Measurements from ENCODE around the gene BCL7C.
"Not testable (repeated sequence)": the region's sequence is repeated elsewhere in the genome, so short reads cannot be mapped to it uniquely, and the experiment has no call there.

The BCL7C gene

DNA sequence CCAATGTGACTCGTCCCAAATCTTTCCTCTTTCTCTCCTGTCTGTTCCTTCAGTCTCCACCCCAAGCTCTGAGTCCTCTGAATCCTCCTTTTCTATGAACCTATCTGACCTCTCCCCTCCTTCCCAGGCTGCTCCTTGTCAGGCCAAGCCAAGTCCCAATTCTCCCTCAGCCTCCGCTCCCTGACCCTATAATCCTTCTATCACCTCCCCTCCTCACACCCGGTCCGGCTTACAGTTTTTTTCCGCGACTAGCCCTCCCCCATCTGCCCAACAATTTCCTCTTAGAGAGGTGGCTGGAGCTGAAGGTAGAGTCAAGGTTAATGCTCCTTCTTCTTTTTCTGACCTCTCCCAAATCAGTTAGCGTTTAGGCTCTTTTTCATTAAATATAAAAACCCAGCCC lies 33.1 kb downstream of the BCL7C start:
- not testable (repeated sequence) for DNase-seq

GRCh38 chr16:30858829-30859423 lies 35.0 kb downstream of the BCL7C start:
- DNase-seq: no peak

- DNase-seq: no peak
Measured at GRCh38 chr16:30858111-30858495, 35.8 kb downstream of the BCL7C start.

DNA sequence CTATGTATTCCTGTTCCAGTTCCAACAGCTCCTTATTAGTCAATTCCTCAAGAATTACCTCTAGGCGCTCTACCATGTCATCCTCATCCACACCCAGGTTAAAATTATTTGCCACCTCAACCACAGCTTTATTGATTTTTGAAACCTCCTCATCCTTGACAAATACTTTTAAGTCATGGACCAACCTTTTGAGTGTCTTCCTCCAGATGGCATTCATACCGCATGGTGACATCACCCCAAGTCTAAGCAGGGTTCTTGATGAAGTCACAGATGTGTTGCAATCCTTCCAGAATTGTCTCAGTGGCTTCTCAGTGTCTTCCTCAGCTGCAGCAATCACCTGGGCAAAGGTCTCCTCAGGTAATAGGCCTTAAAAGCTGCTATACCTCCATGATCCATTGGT lies 40.1 kb downstream of the BCL7C start:
- DNase-seq: no peak

DNA sequence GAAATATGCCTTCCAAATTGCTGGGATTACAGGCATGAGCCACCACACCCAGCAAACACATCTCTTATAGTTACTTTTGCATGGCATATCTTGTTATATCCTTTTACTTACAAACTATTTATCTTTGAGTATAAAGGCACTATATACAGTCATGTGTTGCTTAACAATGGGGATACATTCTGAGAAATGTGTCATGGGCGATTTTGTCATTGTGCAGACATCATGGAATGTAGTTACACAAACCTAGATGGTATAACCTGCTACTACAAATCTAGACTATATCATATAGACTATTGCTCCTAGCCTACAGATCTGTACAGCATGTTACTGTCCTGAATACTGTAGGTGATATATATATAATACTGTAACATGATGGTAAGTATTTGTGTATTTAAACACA lies 43.6 kb downstream of the BCL7C start:
- no peak for DNase-seq

- DNase-seq: no peak
Measured at GRCh38 chr16:30846649-30847402, 47.1 kb downstream of the BCL7C start.

GRCh38 chr16:30844671-30845449 lies 49.0 kb downstream of the BCL7C start:
- peak; percentile 94 for DNase-seq

DNA sequence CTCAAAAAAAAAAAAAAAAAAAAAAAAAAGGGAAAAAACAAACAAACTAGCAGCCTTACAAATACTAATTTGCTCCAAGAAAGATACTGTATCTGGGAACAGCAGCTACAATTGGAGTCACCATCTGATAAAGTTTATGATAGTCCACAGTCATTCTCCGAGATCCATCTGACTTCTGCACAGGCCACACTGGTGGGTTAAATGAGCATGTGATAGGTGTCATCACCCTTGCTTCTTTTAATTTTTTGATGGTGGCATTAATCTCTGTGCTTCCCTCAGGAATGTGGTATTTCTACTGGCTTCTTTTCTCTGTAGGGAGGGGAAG lies 49.6 kb downstream of the BCL7C start:
- DNase-seq: no peak

- no peak for DNase-seq
Measured at GRCh38 chr16:30843501-30843900, 50.4 kb downstream of the BCL7C start.

DNA sequence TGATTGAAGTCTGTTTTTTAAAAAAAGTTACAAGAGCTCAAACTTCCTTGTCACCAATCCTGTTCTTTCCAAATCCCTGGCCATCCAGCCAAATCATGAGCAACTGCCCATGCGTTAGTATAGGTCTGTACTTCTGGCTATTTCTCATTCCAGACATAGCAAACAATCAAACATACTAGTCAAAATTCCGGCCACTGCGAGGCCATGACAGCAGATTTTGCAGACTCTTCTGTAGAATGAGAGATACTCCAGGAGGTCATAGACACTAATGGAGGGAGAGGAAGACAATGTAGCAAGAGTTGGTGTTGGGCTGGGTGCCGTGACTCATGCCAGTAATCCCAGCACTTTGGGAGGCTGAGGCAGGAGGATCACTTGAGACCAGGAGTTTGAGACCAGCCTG lies 50.9 kb downstream of the BCL7C start:
- DNase-seq: no peak

DNA sequence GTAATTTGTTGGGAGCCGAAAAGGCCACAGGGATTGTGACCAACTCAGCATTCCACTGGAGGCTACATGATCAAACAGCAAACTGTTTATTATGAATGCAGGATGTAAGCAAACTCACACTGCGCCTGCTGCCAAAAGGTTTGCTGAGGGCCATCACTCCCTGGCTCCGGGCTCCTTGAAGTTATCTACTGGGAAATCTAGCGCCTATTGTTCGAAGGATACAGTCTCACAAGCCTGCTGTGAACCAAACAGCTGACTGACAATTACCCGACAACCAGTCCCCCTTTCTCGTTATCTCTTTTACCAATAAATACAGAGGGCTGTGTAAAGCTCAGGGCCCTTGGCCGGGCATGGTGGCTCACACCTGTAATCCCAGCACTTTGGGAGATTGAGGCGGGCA lies 52.5 kb downstream of the BCL7C start:
- no peak for DNase-seq

DNA sequence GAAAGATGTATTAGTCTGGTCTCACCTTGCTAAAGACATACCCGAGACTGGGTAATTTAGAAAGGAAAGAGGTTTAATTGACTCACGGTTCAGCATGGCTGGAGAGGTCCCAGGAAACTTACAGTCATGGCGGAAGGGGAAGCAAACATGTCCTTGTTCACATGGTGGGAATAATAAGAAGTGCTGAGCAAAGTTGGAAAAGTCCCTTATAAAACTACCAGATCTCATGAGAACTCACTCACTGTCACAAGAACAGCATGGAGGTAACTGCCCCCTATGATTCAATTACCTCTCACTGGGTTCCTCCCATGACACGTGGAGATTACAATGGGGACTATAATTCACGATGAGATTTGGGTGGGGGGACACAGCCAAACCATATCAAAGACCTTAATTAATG lies 53.3 kb downstream of the BCL7C start:
- DNase-seq: no peak

GRCh38 chr16:30839523-30840227 lies 54.2 kb downstream of the BCL7C start:
- no peak for DNase-seq

DNA sequence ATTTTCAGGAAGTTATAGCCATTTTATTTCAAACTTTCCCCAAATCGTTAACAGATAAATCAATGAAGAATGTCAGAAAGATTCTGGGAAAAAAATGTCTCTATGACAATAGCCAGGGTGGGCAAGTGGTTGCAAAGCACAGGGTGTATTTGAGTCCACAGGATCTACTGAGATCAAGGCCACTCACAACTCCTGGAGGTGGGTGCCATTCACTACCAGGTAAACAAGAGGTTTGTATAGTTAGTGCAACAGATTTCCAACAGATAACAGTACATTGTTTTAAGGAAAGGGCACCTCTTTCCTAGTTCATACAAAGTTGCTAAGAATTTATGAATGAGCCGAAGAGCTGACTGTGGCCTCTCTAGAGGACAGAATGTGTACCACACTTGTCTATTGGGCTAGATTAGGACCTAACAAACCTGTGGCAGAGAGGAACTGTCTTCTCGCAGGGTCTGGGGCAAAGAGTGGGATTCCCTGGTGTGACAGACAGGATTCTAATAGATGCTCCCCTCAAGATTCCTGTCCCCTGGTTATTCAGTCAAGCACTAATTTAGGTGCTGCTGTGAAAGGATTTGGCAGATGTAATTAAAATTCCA lies 54.9 kb downstream of the BCL7C start:
- DNase-seq: no peak

DNA sequence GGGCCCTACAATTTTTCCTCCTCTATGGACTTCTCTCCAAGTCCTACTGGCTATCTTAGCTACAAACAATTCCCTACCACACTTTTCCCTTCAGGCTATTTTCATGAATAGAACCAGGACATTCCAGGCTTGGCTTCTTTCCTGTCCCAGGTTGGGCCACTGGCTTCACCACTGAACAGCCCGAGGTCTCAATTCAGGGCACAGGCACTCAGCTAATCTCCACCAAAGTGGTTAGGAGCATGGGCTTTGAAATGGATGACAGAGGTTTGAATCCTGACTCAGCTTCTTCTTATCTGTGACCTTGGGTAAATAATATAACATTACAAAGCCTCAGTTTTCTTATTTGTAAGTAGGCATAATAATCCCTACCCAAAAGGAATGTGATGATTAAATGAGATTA lies 56.0 kb downstream of the BCL7C start:
- DNase-seq: no peak
